Right ventricle myocardium inferior (tissue), 1 donor: Measurements from ENCODE around the gene PTPN2. TPM values are rescaled to one million over a fixed set of nuclear protein-coding genes. Genes with fewer than 3 reads are reported as not detected.
"Not testable (repeated sequence)": the region's sequence is repeated elsewhere in the genome, so short reads cannot be mapped to it uniquely, and the experiment has no call there.

ENCODE experiments used
- ATAC-seq: fragments of 200-7000 bp; cut with Tn5 transposase; one replicate; pipeline ENCODE4 v1.9.1; 2020; ENCODE audit warnings: mild to moderate bottlenecking, moderate library complexity
- DNase-seq: peaks from one replicate; pipeline ENCODE4 v3.0.0; 2021; ENCODE audit errors: missing footprints
- intact Hi-C: fragments of 100-400 bp; cut with DNase I; formaldehyde crosslinking; loops from one replicate; pipeline ENCODE4 v1.11.0; 2022
- long read RNA-seq: library from polyadenylated mRNA; unstranded; transcript quantifications from one replicate; pipeline ENCODE4 v2.0.0, GENCODE V29; 2021
- total RNA-seq: library from RNA; stranded (reverse); fragmentation: NEBNext Ultra II Directional; extraction: Animal tissue kit (Norgen Biotek cat#: 25700); gene quantifications from one replicate; pipeline ENCODE4 v1.2.1, GENCODE V29; 2021
- donor health status: DM: no; HTN: yes; CAD: no; lungs with severe emphysema.

Gene PTPN2
- 11.2 TPM for total RNA-seq
- long read RNA-seq, transcript PTPN2-202 (10 exons, 1,706 nt), result major isoform, 5 of 8 reads
- long read RNA-seq, partial matches to known transcripts, result 0 of 8 reads
- long read RNA-seq, other reads (novel, unspliced or antisense), result 0 of 8 reads

DNA sequence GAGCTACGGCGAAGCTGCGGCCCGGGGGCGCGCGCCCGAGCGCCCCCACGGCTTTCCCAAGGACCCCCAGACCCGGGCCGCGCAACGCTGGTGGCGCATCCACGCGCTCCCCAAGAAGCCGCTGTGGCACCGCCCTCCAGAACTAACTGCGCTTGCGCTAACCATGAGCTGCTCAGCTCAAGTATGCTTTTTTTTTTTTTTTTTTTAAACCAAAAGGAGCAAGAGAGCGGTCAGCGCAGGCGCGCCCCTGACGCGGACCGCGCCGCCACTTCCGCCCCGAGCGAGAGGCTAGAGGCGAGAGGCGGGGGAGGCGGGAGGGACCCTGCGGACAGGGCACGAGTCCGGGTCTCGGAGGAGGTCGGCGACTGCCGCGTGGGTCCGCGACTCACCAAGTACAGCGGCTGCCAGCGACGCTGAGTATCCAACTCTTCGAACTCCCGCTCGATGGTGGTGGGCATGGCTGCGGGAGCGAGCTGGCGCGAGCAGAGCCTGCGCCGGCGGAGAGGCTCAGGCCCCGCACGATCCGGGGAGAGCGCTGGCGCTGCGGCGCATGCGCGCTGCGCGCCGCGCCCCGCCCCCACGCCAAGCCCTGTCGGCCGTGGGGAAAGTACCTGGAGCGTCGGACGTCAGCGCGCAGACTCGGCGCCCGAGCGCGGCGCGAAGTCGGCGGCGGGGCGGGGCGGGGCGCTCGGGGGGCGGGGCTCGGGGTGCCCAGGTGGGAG, at the start of gene PTPN2:
Gene PTPN2, minus strand, starts transcription at position 554 of the 722 bp plus-strand sequence. Its CDS starts 96 bp downstream, at position 458.
- peak; percentile 96 for ATAC-seq
- intact Hi-C loops, result loop anchor here (2.0 kb wide), 1 partner anchor 63 kb away; no protein-coding TSS in a partner anchor
- peak; percentile 97 for DNase-seq

DNA sequence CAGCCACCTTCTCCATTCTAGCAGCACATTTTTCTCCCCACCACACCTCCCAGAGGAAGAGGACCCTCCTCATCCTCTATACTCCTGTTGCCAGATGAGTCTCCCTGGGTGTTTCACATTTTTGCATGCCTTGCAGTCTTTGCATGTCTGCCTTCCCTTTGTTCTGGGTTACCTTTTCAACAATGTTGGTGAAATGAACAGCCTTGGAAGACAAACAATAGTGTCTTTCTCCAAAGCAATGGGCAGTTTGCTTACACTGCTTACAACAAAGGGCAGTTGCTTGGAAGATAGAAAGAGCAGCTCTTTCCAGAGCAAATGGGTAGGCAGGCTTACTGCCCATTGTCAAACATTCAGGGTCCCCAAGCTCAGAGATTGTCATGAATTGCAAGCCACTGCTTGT, 49.3 kb upstream of the PTPN2 start:
- ATAC-seq, result no peak

DNA sequence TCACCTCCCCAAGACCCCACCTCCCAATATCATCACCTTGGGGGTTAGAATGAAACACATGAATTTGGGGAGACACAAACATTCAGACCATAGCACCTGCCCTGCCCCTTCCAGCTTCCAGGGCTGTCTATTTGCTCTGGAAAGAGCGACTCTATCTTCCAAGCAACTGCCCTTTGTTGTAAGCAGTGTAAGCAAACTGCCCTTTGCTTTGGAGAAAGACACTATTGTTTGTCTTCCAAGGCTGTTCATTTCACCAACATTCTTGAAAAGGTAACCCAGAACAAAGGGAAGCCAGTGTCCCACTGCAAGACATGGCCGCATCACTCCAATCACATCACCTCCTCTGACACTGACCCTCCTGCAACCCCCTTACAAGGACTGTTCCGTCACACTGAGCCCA, 46.9 kb upstream of the PTPN2 start:
- DNase-seq, result no peak
- intact Hi-C loops, result loop anchor here (10.0 kb wide), 1 partner anchor 536 kb away; no protein-coding TSS in a partner anchor
- no peak for ATAC-seq

More for the DNA sequence above, 49.3 kb upstream of the PTPN2 start:
- intact Hi-C loops, result loop anchor here (10.0 kb wide), 1 partner anchor 539 kb away; no protein-coding TSS in a partner anchor
- no peak for DNase-seq

DNA sequence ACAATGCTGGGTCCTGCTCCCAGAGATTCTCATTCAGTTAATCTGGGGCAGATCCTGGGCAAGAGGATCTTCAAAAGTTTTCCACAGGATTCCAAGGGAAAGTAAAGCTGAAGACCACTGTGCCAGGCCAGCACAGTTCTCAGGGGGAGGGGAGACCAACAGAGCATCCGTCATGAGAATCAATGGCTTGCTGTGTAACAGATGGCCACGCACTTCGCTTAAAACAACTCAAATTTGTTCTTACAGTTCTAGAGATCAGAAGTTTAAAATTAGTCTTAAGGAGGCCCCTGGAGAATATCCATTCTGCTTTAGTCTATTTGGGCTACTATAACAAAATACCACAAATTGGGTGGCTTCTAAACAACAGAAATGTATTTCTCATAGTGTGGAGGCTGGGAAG, 46.3 kb upstream of the PTPN2 start:
- intact Hi-C loops, result loop anchor here (10.0 kb wide), 1 partner anchor 536 kb away; no protein-coding TSS in a partner anchor
- ATAC-seq (no peak), DNase-seq (no peak)

DNA sequence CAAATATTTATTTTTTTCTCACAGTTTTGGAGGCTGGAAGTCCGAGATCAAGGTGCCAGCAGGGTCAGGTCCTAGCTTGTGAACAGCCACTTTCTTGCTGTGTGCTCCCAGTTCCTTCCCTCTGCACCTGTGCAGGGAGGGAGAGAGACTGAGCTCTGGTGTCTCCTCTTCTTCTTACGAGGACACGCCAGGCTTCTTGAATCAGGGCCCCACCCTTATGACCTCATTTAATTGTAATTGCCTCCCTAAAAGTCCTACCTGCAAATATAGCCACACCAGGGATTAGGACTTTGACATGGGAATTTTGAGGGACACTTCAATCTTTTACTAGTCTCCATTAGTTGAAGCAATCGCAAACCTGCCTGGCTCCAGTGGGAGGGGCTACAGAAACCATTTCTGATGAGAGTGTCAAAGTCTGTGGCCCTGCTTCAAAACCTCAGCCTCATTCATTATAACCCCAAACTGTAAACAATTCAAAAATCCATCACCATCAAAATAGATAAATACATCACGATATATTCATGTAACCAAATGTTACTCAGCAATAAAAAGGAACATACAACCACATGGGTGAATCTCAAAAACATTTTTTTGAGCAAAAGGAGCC, 45.5 kb upstream of the PTPN2 start:
- ATAC-seq (no peak), DNase-seq (no peak)
- intact Hi-C loops, result loop anchor here (10.0 kb wide), 1 partner anchor 535 kb away; no protein-coding TSS in a partner anchor

DNA sequence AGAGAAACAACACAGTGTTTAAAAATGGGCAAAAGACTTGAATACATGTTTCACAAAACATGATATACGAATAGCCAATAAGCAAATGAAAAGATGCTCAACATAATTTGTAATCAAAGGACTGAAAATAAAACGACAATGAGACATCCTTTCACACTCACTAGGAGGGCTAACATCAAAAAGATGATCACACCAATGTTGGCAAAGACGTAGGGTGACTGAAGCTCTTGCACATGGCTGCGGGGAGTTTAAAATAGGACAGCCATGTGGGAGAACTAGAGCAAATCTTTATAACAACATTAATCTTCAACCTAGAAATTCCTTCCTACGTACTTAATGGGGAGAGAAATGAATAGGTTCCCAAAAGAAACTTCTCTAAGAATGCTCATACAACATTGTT, 44.6 kb upstream of the PTPN2 start:
- ATAC-seq (no peak), DNase-seq (no peak)
- intact Hi-C loops, result no loop called here

DNA sequence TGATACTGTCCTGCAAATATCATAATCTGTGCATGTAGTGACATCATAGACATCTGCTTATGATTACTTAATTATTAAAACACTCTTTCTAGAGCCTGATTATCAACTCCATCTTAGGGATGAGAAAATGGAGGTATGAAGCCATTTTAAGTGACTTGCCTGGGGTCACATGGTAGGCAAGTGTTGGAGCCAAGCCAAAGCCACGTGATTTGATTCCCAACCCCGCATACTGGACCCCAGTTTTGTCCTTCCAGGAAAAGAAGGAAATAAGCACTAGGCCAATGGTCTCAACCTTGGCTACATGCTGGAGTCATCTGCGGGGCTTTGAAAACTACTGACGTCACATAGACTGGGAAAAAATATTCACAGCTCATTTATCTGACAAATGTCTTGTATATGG, 44.2 kb upstream of the PTPN2 start:
- no peak for ATAC-seq
- no peak for DNase-seq
- intact Hi-C loops, result no loop called here

DNA sequence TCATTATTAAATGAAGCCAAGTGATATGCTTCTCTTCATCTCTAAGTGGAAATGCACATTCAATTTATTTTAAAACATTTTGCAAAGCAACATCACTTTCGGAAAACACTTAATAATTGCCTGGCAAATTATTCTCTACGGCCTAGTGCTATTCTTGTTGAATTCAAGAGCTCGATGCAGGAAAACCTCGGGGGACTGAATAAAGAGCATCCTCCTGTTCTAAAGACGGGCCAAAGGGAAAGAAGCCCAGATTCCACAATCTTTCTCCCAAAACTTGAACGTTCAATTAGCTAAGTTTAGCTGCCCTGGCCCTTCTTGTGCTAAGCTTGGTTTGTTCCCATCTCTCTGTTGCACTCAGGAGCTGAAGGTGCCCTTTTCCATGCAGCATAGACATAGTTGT, 40.6 kb upstream of the PTPN2 start:
- ATAC-seq (no peak), DNase-seq (no peak)
- intact Hi-C loops, result no loop called here

DNA sequence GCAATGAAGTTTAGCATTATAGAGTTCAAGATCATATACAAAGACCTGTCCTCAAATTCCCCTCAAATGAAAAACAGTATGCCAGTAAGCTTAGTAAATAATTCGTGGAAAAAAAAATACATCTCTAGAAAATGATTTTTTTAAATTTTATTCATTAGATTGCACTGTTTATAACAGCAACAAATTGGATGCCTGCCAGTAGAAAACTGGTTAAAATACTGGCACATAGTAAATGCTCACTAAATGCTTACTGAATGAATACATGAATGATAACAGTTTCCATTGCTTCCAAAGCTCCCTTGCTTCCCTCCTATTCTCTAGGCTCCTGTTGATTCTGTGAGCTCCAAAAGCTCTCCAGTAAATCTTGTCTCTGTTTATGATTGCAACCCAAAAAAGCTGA, 38.2 kb upstream of the PTPN2 start:
- ATAC-seq (no peak), DNase-seq (no peak)
- intact Hi-C loops, result no loop called here

DNA sequence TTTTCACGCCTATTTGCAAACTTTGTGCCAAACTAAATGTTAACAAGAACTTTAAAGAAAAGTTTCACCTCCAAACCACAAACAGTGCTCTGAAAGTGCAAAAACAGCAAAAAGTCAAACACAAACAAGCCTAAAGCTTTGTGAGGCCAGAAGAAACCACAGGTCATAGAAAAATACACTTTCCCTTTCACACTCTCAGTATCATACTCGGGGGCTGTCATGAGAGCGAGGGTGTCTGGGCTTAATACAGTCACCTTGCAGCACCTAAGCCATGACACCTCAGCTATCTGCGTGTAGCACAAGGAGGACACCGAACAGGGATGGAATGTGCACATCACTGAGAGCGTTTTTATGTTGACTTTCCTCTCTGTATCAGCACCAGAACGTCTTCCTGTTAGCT, 37.1 kb upstream of the PTPN2 start:
- ATAC-seq (no peak), DNase-seq (no peak)
- intact Hi-C loops, result no loop called here

DNA sequence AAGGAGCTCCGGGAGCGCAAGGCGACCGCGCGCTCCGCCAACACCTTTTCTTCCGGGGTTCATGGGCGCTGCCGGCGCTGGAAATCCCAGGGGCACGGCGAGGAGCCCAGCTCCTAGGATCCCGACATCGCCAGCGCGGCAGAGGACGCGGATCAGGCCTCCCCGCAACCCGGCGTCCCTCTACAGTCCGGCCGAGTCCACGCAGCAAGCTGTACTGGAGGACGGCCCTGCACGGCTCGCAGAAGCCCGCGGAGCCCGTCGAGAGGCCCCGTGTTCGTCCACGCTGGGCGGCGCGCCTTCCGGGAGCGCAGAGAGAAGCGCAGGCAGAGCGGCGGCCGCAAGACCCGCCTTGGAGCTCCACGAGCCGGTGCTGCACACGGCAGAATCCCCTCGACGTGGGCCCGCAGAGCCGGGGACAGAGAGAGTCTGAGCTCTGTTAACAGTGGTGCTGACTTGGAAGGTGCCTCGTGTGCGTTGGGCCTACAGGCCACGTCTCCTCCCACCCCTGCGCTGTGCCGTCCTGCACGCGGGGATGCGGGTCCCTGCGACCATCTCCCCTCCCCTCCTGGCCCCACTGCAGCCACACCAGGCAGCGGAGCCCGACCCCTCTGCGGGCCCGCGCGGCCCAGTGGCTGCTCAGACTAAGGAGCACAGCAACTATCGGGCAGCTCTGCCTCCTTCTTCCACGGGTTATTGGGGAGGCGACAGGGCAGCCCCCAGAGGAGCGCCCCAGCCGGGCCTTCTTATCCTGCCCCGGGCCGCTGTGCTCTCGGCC, 28.1 kb upstream of the PTPN2 start:
- peak; percentile 29 for ATAC-seq
- no peak for DNase-seq
- intact Hi-C loops, result no loop called here

DNA sequence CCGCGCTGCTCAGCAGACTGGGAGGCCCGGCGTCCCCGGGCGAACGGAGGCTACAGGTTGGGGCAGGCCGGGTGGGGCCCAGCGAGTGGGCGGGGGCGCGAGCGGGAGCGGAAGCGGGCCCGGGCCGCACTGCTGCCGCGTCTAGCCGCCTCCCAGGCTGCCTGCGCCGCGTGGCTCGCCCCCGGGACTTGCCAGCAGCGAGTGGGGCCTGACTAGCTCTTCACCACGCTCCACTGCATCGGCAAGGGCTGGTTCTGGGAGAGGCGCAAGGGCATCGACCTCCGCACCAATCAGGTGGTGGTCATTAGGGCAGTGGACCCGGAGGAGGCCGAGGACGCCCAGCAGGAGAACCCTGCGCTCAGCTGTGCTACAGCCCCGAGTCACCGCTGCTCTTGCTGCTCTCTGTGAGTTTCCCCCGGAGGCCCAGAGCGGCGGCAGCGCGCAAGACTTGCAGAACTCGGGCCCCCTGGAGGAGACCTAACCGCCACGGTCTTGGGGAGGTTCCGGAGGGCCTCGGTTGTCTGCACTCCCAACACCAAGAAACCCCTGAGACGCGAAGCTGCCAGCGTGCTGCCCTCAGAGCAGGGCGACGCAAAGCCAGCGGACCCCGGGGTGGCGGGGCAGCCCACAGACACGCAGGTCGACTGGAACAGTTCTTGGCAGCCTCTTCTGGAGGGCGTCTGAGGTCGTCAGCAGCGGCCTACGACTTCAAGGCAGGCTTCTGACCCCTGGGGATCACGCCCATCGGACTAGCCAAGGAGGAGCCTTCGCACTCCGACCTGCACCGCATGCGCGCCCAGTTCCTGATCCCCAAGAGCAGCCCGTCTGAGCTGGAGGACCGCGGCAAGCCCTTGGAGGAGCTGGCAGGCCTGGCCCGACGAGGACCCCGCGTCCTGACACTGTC, 27.2 kb upstream of the PTPN2 start:
- intact Hi-C loops, result no loop called here
- peak; percentile 70 for ATAC-seq
- DNase-seq, result peak; percentile 75

DNA sequence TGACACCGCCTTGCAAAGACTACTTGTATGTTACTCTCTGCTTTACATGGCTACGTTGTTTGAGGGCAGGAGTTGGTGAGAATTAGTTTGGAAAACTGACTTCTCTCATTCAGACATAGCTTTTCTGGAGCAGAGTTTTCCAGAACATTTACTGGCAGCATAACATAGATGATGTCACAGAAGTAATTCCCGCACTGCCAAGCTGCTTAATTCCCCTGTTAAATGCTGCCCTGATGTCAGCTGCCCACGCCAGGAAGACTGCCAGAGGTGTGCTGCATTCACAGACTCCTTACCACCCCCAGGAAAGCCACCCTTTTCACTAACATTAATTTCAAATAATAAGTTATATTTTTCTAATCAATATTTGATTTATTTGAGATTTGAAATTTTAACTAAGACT, 24.7 kb upstream of the PTPN2 start:
- no peak for DNase-seq
- no peak for ATAC-seq
- intact Hi-C loops, result no loop called here

DNA sequence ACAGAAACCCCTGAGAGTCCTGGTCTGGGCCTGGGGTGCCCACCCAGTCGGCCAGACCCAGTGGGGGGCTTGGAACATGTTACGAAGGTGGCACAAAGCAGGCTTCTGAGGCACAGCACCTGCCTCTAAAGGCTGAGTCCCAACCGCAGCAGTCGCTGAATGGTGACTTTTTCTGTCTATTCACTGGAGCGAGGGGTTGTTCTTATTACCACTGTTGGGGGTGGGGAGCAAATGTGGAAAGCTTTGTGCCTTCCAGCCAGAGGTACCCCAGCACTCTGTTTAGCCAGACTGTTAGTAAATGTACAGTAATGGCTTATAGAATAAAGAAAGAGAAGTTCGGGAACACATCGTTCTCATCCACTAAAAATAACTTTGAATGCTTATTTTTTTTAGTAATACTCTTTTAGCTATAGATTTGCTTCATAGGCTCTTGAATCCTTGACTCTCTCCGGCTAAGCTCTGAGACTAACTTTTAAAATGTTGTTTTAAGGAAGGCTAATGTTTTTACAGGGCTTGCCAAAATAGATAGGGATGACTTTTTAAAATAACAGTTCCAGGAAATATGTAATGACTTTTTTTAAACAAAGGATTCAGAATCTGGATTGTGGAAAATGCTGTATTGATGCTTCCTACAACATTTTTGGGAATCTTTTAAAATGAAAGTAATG, 23.4 kb upstream of the PTPN2 start:
- intact Hi-C loops, result no loop called here
- ATAC-seq (no peak), DNase-seq (no peak)

DNA sequence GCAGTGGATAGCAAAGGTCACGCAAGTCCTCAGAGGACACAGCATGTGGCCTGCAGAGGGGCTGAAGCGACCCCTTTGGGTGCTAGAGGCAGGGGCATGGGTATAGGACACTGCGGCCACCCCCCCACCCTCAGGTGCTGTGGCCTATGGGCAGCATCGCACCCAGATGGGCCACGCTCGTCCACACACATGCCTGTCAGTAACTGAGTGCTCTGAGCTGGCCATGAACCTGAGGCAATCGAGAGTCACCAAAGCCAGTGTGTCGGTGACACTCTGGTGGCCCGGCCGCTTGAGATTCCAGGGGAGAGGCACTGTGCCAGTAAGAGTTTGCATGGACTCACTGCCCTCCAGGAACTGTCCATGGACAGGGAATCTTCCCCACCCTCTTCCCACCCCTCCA, 22.7 kb upstream of the PTPN2 start:
- DNase-seq (no peak), ATAC-seq (no peak)
- intact Hi-C loops, result no loop called here

DNA sequence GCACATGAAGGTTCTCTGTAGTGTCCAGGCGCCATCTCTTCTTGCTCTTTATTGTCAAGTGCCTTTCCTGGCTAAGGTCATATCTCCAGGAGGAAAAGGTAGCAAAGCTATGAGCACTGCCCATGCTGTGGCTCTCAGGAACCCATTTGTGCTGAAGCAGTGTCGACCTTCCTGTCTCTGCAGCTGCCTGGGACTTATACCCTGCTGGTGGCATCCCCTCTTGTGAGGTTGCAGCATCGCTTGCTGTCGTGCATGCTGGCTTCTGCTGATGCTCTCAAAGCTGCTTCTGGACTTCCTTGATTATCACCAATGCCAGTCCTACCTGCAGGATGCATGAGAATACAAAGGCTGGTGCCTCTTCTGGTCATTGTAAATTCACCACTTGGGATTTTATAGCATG, 22.1 kb upstream of the PTPN2 start:
- DNase-seq (no peak), ATAC-seq (no peak)
- intact Hi-C loops, result no loop called here

DNA sequence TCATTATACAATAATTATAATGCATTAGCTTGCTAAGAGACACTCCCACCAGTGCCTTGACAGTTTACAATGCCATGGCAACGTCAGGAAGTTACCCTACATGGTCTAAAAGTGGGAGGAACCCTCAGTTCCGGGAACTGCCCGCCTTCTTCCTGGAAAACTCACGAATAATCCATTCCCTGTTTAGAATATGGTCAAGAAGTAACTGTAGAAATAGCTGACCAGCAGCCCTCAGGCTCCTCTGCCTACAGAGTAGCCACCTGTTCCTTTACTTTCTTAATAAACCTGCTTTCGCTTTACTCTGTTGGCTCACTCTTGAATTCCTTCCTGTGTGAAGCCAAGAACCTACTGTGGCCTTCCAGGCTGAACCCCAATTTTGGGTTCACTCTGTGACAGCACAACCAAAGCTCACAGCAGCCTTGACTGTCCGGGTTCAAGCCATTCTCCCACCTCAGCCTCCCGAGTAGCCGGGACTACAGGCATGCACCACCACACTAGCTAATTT, 20.0 kb upstream of the PTPN2 start:
- intact Hi-C loops, result no loop called here
- DNase-seq (no peak), ATAC-seq (no peak)

DNA sequence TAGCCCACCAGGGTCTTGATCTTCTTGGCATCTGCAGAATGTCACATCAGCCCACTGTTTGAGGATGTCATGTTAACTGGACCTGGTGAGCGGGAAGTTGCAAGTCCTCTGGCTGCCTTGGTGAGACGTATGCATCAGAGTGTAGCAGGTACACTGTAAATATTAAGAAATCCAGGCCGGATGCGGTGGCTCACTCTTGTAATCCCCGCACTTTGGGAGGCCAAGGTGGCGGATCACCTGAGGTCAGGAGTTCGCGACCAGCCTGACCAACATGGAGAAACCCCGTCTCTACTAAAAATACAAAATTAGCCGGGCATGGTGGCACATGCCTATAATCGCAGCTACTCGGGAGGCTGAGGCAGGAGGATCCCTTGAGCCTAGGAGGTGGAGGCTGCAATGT, 17.2 kb upstream of the PTPN2 start:
- ATAC-seq, DNase-seq: not testable (repeated sequence)

More for the DNA sequence above, 17.2 kb upstream of the PTPN2 start:
- intact Hi-C loops, result not testable (repeated sequence)
